Panc1 (cell line): ENCODE data around the gene GLS. TPM values are rescaled to one million over a fixed set of nuclear protein-coding genes. Genes with fewer than 3 reads are reported as not detected.

Experiments
- ATAC-seq: fragments of 200-7000 bp; cut with Tn5 transposase; 2 replicates; pipeline ENCODE4 v1.9.1; 2020; ENCODE audit warnings: mild to moderate bottlenecking, moderate library complexity
- BruUV-seq: library from RNA; stranded (reverse); fragments of 400-500 nt; replicated peaks from 2 replicates; lab custom pipeline; 2021; lab: Mats Ljungman, UMichigan
- CTCF ChIA-PET: fragments of 300-600 bp; sonication (Branson Sonifier 250); formaldehyde crosslinking; loops from one replicate; lab custom pipeline; 2022; ENCODE audit warnings: antibody characterized with exemption; lab: Charles Lee
- POLR2A ChIA-PET: fragments of 300-600 bp; sonication (Branson Sonifier 250); formaldehyde crosslinking; loops from one replicate; lab custom pipeline; 2022; ENCODE audit warnings: antibody characterized with exemption; lab: Charles Lee
- DNase-seq: peaks from one replicate; pipeline ENCODE4 v3.0.0-alpha.2; 2010; ENCODE audit warnings: low read depth, low spot score
- H3K27ac ChIP-seq: 2 replicates; pipeline ENCODE4 v1.5.1; 2011; ENCODE audit warnings: mild to moderate bottlenecking, low read length, inconsistent platforms
- H3K27me3 ChIP-seq: fragments of 200-500 bp; sonication (Bioruptor generic); 2 replicates; pipeline ENCODE4 v1.6.0; 2014; ENCODE audit warnings: low read length, inconsistent platforms; ENCODE audit not compliant: control insufficient read depth, insufficient read depth
- H3K36me3 ChIP-seq: fragments of 200-500 bp; sonication (Bioruptor generic); 2 replicates; pipeline ENCODE4 v1.5.1; 2014; ENCODE audit warnings: inconsistent platforms, mild to moderate bottlenecking, low read length, moderate library complexity; ENCODE audit not compliant: control insufficient read depth, insufficient read depth
- H3K4me1 ChIP-seq: 2 replicates; pipeline ENCODE4 v1.5.1; 2011; ENCODE audit warnings: inconsistent platforms, mild to moderate bottlenecking, low read length, moderate library complexity; ENCODE audit not compliant: control insufficient read depth, insufficient read depth
- H3K4me3 ChIP-seq, 2 experiments: 2 replicates each; pipeline ENCODE4 v1.5.1; 2011 to 2012; ENCODE audit warnings: low read depth in 2 of 2, low read length in 2 of 2, mild to moderate bottlenecking in 2 of 2, inconsistent platforms in 1 of 2, moderate library complexity in 1 of 2
- H3K9me3 ChIP-seq: fragments of 200-500 bp; sonication (Bioruptor generic); 2 replicates; pipeline ENCODE4 v1.5.1; 2014; ENCODE audit warnings: low read depth, mild to moderate bottlenecking, inconsistent platforms, low read length, moderate library complexity; ENCODE audit not compliant: control insufficient read depth, insufficient read depth
- POLR2AphosphoS5 ChIP-seq: IDR thresholded peaks from 2 replicates; pipeline ENCODE4 v1.6.1; 2012; ENCODE audit warnings: mild to moderate bottlenecking, low read depth, low read length, moderate library complexity
- SIN3A ChIP-seq: IDR thresholded peaks from 2 replicates; pipeline ENCODE4 v1.6.1; 2012; ENCODE audit warnings: low read depth, mild to moderate bottlenecking, low read length, moderate library complexity, borderline replicate concordance; ENCODE audit not compliant: insufficient read depth
- TCF7L2 ChIP-seq: IDR thresholded peaks from 2 replicates; pipeline ENCODE4 v1.6.1; 2011; ENCODE audit warnings: mild to moderate bottlenecking, low read depth, low read length, inconsistent platforms
- in situ Hi-C: cut with HindIII; loops from 2 replicates; pipeline ENCODE4 v1.10.0; 2016; ENCODE audit warnings: low sequenced_read_pairs, low pct_unique_long_range_greater_than_20kb
- intact Hi-C: fragments of 100-400 bp; cut with micrococcal nuclease; formaldehyde crosslinking; loops from one replicate; pipeline ENCODE4 v1.10.0; 2022; ENCODE audit not compliant: unreplicated experiment
- total RNA-seq: library from RNA; stranded (reverse); gene quantifications from one replicate; pipeline ENCODE4 v1.2.1, GENCODE V29; 2021; ENCODE audit not compliant: unreplicated experiment
- TF ChIP-seq, protein P1 (sequence below), 2 experiments: IDR thresholded peaks; 2 replicates each; pipeline ENCODE4 v1.6.1; 2011 to 2012; ENCODE audit warnings: low read depth in 2 of 2, control low read depth in 1 of 2, low read length in 1 of 2, mild to moderate bottlenecking in 1 of 2, moderate library complexity in 1 of 2; ENCODE audit not compliant: insufficient read depth in 1 of 2
- TF ChIP-seq, protein P2 (sequence below): fragments of 450-650 bp; IDR thresholded peaks from 2 replicates; pipeline ENCODE4 v1.5.1; 2017; ENCODE audit warnings: mild to moderate bottlenecking

Gene GLS
- total RNA-seq, 1 experiment from 2014 or later: 93.9 TPM

GRCh38 chr2:190970873-190971506 lies 90.4 kb downstream of the GLS start:
- BruUV-seq: no TSS peak
- CTCF ChIA-PET: no interaction called here

GRCh38 chr2:190972213-190972612 lies 91.6 kb downstream of the GLS start:
- H3K27me3 ChIP-seq: no peaks in the 10 kb centered on the region
- H3K9me3 ChIP-seq: no peaks in the 10 kb centered on the region
- H3K27ac ChIP-seq: no peak overlapping the region
- H3K4me3 ChIP-seq: no peak overlapping the region
- intact Hi-C loops (no loop called here), in situ Hi-C loops (no loop called here)
- no peak for DNase-seq
- CTCF ChIA-PET: no interaction called here
- H3K36me3 ChIP-seq: peaks cover 64% of the 10 kb centered on the region
- no peaks in the 10 kb centered on the region for H3K4me1 ChIP-seq
- TF ChIP-seq TCF7L2 (no peak), POLR2AphosphoS5 (no peak), SIN3A (no peak)
- TF ChIP-seq, protein P1, sequence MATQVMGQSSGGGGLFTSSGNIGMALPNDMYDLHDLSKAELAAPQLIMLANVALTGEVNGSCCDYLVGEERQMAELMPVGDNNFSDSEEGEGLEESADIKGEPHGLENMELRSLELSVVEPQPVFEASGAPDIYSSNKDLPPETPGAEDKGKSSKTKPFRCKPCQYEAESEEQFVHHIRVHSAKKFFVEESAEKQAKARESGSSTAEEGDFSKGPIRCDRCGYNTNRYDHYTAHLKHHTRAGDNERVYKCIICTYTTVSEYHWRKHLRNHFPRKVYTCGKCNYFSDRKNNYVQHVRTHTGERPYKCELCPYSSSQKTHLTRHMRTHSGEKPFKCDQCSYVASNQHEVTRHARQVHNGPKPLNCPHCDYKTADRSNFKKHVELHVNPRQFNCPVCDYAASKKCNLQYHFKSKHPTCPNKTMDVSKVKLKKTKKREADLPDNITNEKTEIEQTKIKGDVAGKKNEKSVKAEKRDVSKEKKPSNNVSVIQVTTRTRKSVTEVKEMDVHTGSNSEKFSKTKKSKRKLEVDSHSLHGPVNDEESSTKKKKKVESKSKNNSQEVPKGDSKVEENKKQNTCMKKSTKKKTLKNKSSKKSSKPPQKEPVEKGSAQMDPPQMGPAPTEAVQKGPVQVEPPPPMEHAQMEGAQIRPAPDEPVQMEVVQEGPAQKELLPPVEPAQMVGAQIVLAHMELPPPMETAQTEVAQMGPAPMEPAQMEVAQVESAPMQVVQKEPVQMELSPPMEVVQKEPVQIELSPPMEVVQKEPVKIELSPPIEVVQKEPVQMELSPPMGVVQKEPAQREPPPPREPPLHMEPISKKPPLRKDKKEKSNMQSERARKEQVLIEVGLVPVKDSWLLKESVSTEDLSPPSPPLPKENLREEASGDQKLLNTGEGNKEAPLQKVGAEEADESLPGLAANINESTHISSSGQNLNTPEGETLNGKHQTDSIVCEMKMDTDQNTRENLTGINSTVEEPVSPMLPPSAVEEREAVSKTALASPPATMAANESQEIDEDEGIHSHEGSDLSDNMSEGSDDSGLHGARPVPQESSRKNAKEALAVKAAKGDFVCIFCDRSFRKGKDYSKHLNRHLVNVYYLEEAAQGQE (IDR thresholded peaks at IDR 0.05; ENCODE audit: insufficient read depth in 1 of 2, low read depth in 2 of 2, low read length in 1 of 2): no peak
- TF ChIP-seq, protein P2, sequence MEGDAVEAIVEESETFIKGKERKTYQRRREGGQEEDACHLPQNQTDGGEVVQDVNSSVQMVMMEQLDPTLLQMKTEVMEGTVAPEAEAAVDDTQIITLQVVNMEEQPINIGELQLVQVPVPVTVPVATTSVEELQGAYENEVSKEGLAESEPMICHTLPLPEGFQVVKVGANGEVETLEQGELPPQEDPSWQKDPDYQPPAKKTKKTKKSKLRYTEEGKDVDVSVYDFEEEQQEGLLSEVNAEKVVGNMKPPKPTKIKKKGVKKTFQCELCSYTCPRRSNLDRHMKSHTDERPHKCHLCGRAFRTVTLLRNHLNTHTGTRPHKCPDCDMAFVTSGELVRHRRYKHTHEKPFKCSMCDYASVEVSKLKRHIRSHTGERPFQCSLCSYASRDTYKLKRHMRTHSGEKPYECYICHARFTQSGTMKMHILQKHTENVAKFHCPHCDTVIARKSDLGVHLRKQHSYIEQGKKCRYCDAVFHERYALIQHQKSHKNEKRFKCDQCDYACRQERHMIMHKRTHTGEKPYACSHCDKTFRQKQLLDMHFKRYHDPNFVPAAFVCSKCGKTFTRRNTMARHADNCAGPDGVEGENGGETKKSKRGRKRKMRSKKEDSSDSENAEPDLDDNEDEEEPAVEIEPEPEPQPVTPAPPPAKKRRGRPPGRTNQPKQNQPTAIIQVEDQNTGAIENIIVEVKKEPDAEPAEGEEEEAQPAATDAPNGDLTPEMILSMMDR: no peak
- no TSS peak for BruUV-seq
- POLR2A ChIA-PET: no interaction called here
- no peak for ATAC-seq

More at GRCh38 chr2:190970873-190971506, 90.4 kb downstream of the GLS start:
- no peak overlapping the region for H3K27ac ChIP-seq
- TF ChIP-seq, protein P2: no peak
- TF ChIP-seq SIN3A (no peak), POLR2AphosphoS5 (no peak), TCF7L2 (no peak)
- TF ChIP-seq, protein P1 (IDR thresholded peaks at IDR 0.05; ENCODE audit: insufficient read depth in 1 of 2, low read depth in 2 of 2, low read length in 1 of 2): no peak
- no peak overlapping the region for H3K4me3 ChIP-seq
- ATAC-seq (no peak), DNase-seq (no peak)
- intact Hi-C loops: no loop called here
- no peaks in the 10 kb centered on the region for H3K4me1 ChIP-seq
- in situ Hi-C loops: no loop called here
- POLR2A ChIA-PET: no interaction called here
- H3K27me3 ChIP-seq: no peaks in the 10 kb centered on the region
- peaks cover 58% of the 10 kb centered on the region for H3K36me3 ChIP-seq
- H3K9me3 ChIP-seq: no peaks in the 10 kb centered on the region
